Stimulated activated naive CD4-positive, alpha-beta T cell treated with Interleukin-2 at 50 U/mL for 16 hours (primary cell): ENCODE results near the gene PAX7.
"Not testable (repeated sequence)": the region's sequence is repeated elsewhere in the genome, so short reads cannot be mapped to it uniquely, and the experiment has no call there.

Source experiments
- DNase-seq: peaks from one replicate; lab custom pipeline; 2025; lab: John Stamatoyannopoulos, UW

Gene PAX7

DNA sequence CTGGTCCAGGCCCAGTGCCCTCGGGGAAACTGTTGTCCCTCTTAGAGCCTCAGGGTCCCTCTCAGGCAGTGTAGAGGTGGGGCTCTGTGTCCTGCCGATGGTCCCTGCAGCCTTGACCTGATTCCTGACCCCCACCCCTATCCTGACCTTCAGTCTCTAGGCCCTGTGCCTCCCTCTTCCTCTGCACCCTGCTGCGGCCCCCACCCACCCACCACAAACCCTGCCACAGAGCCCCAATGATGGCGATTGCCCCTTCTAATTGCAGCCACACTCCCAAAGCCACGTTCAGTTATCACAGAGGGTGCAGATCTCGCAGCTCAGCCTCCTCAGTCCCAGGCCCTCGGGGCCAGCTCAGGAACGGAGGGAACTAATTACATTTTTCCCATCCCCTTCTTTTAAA is 99.7 kb downstream of the PAX7 start:
- DNase-seq, result no peak

DNA sequence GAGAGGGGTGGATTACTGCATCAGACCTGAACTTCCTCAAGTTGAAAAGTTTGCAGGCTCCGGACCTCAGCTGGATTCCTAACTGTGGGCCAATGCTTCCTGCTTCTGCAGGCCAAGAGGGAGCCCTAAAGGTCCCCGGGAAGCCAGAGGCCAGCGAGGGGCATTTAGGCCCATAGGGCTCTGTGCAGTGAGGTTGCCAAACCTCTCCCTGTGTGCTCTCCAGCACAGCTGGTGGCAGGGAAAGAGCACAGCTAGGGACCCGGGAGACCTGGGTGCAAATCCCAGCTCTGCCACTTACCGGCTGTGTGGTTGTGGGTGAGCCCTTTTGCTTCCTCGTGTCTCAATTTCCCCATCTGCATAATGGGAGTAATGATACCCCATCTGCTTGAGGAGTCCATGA is 100.5 kb downstream of the PAX7 start:
- no peak for DNase-seq

DNA sequence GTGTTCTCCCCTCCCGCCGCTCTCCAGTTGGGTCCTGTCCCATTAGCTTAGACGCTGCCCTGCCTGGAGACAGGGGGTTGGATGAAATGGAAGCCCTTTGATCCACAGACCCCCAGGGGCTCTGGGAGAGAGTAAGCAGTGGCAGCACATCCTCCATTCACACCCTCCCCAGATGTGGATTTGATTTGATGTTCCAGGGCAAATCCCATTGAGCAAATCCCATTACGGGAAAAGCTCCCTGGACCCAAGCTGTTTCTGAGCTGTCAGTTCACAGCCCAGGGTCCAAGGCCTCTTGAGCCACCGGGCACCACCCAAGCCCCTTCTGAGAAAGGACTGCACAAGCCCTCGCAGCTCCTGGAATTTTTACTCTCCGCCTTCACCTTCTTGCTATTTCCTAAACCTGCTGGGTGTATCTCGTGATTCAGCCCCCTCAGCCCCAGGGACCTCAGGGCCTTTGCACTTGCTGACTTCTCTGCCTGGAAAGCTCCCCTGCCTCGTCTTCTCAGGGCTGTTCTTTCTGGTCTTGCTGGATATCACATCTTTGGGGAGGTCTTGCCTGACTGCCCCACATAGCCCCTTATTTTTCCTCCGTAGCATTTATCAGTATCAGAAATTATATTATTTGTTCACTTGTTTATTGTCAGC is 101.1 kb downstream of the PAX7 start:
- DNase-seq, result no peak

DNA sequence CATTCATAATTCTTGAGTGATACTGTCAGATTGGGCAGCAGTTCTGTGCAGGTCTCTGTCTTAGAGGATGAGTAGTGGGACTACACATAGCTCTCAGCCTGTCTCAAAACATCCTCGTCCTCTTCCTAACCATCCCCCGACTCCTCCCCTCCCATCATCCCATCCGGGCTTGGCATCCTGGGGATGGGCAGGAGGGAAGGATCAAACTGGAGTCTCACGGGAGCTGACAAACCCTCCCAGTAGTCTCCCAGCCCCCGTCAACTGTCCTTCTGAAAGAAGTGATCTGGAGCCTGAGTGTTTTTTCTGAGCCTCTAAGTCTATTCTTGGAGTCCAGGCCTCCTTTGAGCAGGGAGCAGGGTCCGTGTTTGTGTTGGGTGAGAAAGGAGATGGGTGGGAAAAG is 102.0 kb downstream of the PAX7 start:
- DNase-seq, result no peak

DNA sequence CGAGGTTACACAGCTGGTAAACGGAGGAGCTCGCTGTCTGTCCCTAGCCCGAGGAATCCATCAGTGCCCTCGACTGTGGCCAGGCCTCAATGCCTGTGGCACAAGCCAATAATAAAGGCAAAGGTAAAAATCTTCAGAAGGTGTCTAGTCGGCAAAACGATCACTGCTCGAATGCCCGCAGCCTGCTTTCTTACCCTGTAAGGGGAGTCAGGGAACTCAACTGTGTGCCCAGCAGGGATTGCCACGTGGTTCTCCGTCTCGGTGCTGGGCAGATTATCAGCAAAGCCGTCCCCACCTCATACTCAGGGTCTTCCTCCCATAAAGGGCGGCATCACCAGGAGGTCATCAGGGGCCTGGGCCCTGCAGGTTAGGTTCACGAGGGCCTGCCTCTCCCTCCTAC is 103.4 kb downstream of the PAX7 start:
- no peak for DNase-seq

DNA sequence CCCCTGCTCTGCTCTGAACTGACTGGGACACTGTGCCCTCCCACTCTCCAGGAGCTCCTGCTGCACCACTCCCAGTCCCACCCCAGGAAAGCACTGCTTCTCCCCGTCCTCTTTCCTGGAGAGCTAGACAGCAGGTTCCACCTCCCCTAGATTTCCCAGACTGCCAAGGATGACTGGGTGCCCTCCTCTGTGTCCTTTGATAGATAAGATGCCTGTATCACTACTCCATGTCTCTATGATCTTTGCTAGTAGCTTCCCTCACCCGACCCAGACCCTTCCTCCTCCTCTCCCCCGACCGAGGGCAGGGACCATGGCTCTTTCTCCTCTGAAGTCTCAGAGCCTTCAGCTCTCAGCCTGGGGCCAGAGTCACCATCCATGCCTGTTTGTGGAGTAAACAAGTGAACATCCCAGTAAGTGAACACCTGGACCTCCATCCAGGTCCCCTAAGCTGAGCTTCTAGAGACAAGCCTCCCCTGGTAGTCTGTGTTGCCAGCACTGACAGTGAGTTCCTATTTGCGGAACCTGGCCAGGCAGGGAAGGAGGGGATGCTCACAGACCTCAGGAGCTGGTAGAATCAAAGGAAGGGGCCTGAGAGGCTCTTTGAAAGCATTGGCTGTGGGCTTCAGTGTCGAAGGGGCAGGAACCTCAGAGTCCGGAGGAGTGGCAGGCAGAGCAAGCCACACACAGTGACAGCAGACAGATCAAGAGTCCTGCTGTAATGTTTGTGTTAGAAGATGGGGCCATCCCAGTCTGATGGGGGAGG is 104.0 kb downstream of the PAX7 start:
- DNase-seq, result no peak

DNA sequence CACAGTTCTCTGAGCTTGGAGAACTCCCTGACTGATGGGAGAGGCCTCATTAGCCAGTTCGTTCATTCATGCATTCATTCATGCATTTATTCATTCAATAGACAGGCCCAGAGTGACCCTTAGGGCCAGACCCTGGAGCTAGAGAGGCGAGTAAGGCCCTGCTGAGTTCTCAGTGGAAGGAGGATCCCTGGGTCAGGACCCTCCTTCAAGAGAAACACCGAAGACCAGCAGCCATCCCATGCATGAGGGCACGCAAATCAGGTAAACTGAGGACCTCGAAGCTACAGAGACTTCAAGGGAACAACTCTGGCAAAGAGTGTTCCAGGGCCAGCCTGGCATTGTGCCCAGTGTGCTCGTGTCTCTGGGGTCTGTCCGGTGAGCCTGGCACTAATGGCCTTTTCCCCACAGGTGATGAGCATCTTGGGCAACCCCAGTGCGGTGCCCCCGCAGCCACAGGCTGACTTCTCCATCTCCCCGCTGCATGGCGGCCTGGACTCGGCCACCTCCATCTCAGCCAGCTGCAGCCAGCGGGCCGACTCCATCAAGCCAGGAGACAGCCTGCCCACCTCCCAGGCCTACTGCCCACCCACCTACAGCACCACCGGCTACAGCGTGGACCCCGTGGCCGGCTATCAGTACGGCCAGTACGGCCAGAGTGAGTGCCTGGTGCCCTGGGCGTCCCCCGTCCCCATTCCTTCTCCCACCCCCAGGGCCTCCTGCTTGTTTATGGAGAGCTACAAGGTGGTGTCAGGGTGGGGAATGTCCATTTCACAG is 104.8 kb downstream of the PAX7 start:
- no peak for DNase-seq

DNA sequence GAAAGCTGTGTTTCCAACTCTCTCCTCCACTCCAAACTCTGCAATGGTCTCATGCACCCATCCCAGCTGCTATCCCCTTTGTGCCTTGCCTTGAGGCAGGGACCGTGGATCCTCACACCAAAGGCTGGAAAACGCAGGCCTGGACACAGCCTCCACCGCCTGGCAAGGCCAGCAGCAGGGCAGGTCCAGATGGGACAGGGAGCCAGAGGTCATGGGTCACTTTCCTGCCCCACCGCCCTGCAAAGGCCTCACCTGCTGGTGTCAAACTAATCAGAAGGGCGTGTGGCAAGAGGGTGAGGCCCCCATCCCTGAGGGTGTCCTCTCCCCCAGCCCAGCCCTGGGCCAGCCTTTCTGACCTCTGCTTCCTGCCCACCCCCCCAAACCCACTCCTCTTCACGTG is 106.3 kb downstream of the PAX7 start:
- DNase-seq, result no peak

DNA sequence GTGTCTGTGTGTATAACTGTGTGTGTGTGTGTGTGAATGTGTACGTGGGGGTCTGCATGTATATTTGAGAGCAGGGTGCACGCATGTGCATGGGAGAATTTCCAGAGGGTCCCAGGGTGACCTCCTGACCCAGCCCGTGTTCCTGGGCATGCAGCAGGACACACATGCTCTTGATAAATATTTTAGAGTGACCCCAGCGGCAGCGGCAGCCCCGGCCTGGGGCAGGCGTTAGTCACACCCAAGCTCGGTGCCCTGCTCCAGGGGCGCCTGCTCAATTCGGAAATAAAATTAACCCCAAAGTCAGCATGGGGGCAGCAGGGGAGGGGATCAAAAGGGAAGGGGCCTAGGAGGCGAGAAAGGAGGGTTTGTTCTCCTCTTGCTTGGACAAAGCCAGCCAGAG is 107.5 kb downstream of the PAX7 start:
- no peak for DNase-seq

DNA sequence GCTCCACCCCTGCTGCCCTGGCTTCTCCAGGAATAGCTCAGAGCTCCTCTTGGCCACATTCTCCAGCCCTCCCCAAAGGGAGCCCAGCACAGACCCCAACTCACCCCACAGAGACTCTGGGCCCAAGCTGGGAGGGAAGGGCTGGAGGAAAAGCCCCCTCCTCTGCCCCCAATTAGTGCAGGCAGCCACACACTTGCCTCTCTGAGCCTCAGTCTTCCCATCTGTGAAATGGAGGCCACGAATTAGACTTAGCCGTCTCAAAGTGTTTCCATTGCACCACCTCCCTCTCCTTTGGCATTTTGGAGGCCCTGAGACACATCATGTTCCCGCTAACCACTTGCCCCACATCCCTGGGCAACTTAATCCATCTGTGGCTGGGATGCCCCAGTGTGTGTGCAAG is 108.0 kb downstream of the PAX7 start:
- no peak for DNase-seq

DNA sequence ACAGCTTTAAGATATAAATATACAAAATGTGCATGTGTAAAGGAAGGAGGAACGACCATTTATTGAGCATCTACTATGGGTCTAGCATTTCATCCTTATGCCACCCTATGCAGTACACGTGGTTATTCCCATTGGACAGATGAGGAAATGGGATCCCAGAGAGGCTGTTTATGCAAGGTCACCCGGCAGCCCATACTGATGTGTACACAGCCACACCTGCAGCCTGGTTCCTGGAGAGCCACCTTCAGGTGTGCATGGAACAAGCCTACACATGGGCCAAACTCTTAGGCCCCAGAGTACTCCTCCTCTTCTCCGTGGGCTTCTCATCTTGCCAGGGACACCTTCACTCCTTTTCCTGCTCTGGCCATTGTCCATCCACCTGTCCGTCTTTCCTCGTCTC is 108.8 kb downstream of the PAX7 start:
- DNase-seq, result no peak

DNA sequence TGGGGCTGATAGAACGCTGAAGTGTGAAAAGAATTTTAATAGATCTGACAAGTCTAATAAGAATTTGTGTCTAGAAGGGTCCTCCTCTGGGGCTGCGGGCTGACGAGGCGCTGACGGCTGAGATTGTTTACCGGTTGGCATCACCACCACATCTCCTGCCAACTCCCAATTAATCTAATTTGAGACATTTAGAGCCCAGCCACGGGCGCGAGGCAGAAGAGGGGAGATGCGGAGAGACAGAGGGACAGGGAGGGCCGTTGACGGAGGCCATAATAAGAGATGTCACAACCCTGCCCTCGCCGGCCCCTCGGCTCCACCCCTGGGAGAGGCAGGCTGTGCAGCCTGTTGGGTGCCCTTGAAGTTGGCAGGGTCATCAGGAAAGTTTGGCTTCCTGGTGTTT is 109.3 kb downstream of the PAX7 start:
- DNase-seq, result no peak

DNA sequence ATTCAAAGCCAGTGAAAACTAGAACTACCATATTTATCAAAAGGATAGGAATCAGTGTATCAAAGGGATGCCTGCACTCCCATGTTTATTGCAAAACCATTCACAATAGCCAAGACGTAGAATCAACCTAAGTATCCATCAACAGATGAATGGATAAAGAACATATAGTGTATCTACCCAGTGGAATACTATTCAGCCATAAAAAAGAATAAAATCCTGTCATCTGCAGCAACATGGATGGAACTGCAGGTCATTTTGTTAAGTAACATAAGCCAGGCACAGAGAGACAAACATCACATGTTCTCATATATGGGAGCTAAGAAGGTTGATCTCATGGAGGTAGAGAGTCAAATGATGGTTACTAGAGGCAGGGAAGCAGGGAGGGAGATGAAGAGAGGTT is 110.0 kb downstream of the PAX7 start:
- no peak for DNase-seq

DNA sequence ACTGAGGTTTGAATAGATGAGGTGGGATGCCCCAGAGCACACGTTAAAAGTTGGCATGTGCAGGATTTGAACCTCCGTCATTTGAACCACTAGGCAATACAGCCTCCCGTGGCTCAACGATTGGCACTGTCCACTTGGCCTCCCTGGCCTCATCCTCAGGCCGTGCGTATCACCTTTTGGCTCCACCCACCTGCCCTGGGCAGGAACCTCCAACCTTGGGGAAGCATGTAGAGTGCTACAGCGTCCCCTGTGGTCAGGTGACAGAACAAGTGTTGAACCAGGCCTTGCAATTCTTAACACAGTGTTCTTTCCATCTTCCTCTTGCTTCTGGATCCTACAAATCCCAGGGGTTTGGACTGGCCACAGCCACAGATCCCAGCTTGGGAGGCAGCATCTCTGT is 112.6 kb downstream of the PAX7 start:
- no peak for DNase-seq

DNA sequence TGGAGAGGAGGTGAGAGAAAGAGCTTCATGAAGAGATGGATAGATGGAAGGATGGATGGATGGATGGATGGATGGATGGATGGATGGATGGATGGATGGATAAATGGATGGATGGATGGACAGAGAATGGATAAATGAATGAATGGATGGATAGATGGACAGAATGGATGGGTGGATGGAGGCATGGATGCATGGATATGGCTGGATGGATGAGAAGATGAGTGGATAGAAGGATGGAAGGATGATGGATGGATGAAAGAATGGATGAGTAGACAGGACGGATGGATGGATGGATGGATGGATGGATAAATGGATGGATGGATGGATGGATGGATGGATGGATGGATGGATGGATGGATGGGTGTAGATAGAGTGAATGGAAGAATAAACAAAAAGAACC is 113.7 kb downstream of the PAX7 start:
- not testable (repeated sequence) for DNase-seq

DNA sequence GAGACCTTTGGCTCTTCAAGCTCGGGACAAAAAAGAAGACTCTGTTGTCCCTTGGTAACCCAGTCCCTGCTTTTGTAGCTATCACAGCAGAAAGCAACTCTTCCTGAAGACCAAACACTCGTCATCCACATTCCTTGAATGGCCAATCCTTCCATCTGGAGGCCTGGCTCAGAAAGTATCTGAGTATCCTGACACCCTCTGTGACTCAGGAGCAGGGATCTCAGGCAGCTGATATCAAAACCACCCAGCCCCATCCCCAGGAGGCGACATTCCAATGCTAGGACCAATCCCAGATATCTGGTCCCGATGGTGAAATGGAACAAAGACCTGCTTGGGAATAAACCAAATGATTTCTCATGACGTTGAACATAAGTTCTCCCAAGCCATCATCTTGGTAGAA is 116.3 kb downstream of the PAX7 start:
- DNase-seq, result no peak

DNA sequence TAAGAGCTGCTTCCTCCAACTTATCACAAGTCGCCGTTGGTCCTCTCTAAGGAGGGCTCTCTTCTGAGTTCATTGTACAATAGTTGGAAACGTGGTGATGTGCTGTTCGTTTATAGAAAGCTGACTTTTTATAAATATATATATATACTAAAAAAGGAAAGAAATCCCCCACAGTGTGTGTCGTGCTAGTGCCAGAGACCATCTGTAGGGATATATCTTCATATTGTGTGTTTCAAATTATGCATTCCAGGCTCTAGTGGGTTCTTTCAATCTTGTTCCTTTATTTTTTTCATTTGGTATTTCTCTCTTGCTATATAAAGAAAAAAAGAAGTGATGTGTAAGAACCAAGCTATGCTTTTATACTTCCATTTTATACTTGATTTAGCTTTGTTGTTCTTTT is 117.0 kb downstream of the PAX7 start:
- no peak for DNase-seq

DNA sequence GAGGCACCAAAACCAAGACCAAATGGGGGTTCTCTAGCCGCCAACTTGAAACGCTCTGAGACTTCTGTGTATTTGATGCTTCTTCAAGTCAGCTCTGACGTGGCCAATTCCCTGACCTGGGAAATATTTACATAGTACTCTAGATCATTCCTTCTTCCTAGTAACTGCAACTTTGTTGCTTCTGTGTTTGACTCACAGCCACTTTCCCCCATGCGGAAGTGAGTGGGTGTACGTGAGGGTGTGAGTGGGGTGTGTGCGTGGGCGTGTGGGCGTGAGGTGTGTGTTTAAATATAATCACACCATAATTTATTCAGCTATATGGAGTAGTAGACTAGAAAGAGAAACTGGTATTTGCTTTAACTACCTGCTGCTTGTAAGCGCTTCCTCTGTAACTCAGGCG is 117.8 kb downstream of the PAX7 start:
- no peak for DNase-seq

DNA sequence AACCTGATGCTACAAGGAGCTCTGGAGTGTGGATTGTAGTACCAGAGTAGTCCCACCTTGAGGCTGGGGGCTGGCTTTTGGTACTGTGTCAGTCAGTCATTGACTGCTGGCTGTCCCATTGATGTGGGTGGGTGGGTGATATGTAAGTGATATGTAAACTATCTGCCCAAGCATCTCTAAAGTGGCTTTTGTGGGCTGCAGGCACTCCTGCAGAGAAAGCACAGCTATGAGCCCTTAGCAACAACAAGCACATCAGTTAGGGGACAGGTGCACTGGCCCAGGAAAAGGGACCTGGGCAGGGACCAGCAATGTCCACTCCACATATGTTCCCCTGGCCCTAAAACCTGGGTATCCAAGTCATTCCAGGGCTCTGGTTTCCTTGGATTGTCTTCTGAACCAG is 118.9 kb downstream of the PAX7 start:
- DNase-seq, result no peak

DNA sequence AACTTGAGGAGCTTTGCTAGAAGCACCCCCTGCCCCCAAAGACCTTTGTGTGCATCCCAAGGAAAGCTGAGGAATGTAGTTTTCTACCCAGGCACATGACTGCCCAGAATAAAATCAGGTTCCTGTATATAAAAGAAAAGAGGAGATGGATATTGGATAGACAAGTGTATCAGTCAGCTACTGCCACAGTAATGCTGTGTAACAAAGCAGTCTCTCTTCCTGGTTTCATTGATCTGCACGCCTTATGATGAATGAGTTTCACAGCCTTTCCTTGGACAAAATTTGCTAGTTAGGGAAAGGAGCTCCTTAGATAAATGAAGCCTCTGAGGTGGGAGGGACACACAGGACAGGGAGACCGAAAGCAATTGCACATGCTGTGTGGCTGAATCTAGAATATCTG is 120.0 kb downstream of the PAX7 start:
- no peak for DNase-seq

DNA sequence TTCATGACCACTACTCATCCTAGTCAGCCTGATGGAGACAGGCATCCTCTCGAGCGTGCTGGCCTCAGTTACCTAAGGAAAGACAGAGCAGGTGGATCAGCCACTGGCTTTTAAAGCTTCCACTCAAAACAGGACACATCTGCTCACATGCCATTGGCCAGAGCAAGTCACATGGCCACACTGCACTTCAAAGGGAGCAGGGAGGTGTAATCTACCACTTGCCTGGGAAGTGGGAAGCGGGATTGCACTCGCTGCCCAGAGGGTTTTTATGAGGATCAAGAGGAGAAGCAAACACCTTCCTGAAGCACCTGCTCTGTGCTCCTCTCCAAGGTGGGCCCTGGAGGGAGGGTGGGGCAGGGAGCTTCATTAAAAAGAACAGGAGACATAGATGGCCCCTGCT is 120.8 kb downstream of the PAX7 start:
- DNase-seq, result no peak

DNA sequence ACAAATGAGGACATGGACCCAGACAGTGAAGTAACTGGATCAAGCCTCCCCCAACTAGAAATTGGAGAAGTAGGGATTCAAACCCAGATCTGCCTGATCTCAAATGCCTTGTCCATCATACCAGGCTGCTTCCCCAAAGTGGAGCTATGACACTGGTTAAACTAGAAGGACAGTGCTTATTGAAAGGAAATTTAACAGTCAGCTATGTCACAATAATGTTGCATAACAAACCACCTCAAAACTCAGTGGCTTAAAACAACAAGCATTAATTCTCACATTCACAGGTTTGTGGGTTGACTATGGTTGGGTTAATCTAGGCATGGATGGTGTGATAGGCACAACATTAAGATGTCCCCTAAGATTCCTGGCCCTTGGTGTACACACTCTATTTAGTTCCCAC is 121.8 kb downstream of the PAX7 start:
- no peak for DNase-seq

DNA sequence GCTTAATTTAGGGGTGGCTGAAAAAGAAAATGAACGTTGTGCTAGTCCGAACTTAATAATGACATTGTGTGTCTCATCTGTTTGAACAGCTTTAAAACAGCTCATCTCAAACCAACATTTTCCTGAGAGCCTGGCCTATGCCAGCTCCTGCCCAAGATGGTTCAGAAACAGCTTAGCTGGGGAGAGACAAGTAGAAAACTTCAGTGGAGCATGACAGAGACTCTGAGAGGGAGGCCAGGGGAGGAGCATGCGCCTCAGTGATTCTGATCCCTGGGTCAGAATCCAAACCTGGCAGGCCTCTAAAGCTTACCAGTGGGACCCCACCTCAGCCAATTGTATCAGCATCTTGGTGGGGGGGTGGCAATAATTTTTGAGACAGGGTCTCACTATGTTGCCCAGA is 129.5 kb downstream of the PAX7 start:
- DNase-seq, result no peak
